Stimulated activated CD4-positive, alpha-beta T cell treated with anti-CD3 and anti-CD28 coated beads, Interleukin-4, amount 100 ng/mL, for 24 hours (primary cell): ENCODE data around the gene C10orf95.
A peak's percentile ranks its signal among the peaks of the same experiment; 100 is the strongest.
"Not testable (repeated sequence)": the region's sequence is repeated elsewhere in the genome, so short reads cannot be mapped to it uniquely, and the experiment has no call there.

Experiments
- DNase-seq: peaks from one replicate; pipeline ENCODE4 v3.0.0-alpha.2; 2020

C10orf95 gene

GRCh38 chr10:102463983-102464382 lies 12.6 kb upstream of the C10orf95 start:
- DNase-seq = no peak

- no peak for DNase-seq
These were observed 11.2 kb upstream of the C10orf95 start for GRCh38 chr10:102462512-102463054.

- DNase-seq = peak; percentile 93
These were observed 10.1 kb upstream of the C10orf95 start for GRCh38 chr10:102461187-102462054.

DNA sequence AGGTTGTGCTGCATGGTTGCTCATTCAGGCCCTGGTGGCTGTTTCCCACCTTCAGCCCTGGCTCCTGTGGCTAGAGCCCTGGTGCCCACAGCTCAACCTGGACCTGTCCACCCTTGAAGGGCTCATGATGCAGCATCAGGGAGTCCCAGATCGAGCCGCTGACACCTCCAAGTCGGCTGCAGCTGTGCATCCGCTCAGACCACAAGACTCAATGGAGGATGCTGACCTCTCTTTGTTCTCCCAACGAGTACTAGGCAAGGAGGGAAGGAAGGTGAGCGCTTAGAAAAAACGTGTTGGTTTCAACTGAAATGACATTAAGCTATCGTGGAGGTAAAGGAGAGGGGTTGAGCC lies 9.5 kb upstream of the C10orf95 start:
- DNase-seq = no peak

GRCh38 chr10:102458656-102459055 lies 7.3 kb upstream of the C10orf95 start:
- DNase-seq = no peak

DNA sequence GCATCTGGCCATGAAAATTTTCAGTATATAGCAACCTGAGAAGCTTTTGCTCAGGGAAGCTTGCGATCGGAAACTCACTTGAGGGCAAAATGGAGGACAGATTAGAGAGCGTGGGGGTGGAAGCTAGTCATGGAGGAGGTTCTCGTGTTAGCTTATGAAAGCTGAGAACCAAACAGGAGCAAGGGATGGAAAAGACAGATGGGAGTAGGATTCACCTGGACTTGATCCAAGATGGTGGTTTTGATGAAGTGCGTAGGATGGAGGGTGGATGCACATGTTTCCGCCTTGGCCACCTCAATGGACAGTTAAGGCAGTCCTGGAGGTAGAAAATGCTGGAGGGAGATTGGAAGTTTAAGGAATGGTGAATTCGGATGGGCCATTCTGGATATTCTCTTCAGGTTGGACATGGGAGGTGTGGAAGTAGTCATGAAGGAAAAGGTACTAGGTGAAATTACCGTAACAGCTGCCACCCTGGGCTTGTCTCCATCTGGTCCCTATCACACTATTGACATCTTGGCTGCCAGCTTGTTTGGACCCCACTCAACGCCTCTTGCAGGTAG lies 6.3 kb upstream of the C10orf95 start:
- DNase-seq = no peak

DNA sequence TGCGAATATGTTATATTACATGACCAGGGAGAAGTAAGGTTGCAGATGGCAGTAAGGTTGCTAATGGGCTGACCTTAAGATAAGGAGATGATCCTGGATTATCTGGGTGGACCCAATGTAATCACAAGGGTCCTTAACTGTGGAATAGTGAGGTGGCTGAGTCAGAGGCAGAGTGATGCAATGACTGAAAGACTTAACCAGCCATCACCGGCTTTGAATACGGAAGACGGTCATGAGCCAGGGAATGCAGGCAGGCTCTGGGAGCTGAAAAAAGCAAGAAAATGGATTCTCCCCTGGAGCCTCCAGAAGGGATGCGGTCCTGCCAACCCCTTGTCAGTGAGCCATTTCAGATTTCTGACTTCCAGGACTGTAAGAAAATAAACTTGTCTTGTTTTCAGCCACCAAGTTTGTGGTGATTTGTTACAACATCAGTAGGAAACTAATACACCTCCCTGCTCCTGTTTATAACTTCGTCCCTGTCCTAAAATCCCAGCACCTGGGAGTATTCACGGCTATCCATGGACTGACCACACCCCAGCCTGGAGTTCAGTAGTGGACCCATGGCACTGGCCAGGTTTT lies 4.6 kb upstream of the C10orf95 start:
- no peak for DNase-seq

GRCh38 chr10:102454662-102455487 lies 3.5 kb upstream of the C10orf95 start:
- not testable (repeated sequence) for DNase-seq

GRCh38 chr10:102453502-102453901 lies 2.2 kb upstream of the C10orf95 start:
- DNase-seq = no peak

DNA sequence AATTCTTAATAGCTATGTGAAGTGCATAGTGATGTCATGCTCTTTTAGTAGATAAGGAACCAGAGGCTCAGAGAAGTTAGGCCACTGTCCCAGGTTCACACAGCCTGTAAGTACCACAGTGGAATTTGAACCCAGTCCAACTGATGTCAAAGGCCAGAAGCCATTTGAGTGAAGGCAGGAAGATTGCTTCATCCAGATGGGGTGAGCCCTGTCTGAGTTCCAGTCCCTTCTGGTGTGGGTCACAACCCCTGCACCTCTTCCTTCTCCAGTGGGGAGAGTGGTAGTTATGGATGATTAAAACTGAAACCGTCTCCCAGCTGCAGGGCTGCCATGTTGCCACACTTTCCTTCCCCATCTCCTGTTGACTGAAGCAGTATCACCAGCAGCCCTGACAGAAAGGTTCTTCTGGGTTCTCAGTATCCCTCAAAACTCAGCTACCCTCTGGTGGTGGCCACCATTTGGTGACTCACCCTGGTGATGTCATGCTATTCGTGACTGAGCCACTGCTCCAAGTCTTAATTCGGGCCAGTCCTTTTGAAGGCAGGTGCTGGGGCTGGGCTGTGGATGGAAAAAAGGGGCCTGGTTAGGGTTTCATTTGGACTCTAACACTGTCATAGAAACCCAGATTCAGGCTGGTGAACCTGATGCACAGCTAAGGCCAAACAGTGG lies 1.5 kb upstream of the C10orf95 start:
- peak; percentile 75 for DNase-seq

DNA sequence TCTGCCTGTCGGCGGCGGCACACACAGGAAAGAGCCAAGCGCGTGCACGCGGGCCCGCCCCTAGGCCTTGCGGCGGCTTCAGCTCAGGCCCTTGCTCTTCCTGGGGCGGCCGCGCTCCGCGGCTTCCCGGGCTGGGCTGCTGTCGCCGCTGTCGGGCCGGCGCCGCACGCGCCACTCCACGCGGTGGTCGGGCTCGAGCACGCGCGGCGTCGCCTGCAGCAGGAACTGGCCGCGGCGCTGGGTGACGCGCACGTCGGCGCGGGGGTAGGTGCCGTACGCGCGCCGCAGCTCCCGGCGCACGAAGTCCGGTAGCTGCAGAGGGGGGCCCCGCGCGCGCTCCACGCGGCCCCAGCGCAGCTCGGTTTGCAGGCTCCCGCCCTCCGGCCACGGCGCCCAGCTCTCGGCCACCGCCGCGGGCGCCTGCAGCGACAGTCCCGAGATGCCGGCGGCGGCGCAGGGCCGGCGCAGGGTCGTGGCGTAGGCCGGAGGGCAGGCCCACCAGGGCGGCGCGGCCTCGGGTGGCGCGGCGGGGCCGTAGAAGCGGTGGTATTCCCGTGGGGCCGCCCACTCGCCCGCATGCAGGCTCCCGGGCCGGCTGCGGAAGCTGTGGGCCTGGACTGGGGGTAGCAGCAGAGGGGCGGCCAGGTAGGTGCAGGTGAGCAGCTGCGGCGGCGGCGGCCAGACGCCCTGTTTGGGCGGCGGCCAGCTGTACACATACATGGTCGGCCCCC lies 804 bp downstream of the C10orf95 start:
- peak; percentile 81 for DNase-seq

DNA sequence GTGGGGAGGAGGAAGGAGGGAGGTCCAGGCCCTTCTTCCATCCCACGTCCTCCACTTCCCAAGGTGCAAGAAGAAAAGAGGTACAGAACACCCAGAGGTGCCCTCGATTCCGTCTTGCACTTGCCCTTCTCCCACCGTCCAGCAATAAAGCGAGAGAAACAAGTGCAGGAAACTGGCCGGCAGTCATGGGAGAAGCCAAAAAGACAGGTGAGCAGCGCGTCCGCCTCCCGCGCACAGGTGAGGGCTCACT lies 1.3 kb downstream of the C10orf95 start:
- DNase-seq = no peak

GRCh38 chr10:102449321-102450123 lies 1.8 kb downstream of the C10orf95 start:
- DNase-seq = peak; percentile 88

- no peak for DNase-seq
These were observed 6.5 kb downstream of the C10orf95 start for GRCh38 chr10:102444851-102445250.

- no peak for DNase-seq
These were observed 13.0 kb downstream of the C10orf95 start for GRCh38 chr10:102438374-102438773.

GRCh38 chr10:102437515-102437914 lies 13.8 kb downstream of the C10orf95 start:
- no peak for DNase-seq

GRCh38 chr10:102436312-102436711 lies 15.0 kb downstream of the C10orf95 start:
- DNase-seq = no peak

GRCh38 chr10:102435529-102436233 lies 15.7 kb downstream of the C10orf95 start:
- peak; percentile 35 for DNase-seq

- DNase-seq = no peak
These were observed 16.2 kb downstream of the C10orf95 start for GRCh38 chr10:102435133-102435497.

DNA sequence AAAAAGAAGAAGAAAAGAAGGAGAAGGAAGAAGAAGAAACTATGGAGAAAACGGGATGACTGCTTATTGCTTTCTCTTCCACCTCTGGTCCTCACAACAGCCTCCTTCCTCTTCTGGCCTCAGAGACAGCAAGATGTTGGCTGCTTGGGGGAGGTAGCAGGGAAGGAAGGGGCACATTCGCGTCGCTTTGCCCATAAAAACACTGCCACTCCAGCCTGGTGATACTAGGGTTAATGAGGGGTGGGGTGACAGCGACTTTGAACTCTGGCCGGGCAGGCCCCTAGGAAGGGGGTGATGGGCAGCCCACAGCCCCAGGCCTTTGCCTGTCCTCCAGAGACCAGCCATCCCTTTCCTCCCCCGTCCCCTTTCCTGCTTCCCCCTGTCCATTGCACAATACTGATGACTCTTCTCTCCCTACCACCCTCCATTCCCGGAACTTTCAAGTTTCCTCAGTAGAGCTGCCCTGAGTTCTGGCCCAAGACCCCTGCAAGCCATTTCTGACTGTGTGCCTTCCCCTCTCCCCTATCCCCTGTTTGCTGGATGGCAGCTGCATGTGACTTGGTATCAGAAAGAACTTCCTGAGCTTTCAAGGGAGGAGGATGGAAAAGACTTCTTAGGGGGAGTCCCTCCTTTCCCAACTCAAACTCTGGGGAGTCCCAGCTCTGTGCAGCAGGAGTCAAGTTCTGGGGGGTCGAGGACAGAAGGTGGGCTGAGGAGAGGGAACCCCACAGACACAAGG lies 16.8 kb downstream of the C10orf95 start:
- no peak for DNase-seq
